Epidermal melanocyte (primary cell): ENCODE data around the gene GPN1.
"Not testable (repeated sequence)": the region's sequence is repeated elsewhere in the genome, so short reads cannot be mapped to it uniquely, and the experiment has no call there.

Source experiments
- DNase-seq: peaks from one replicate; pipeline ENCODE4 v3.0.0; 2011; ENCODE audit warnings: low spot score; ENCODE audit not compliant: insufficient read length

The GPN1 gene

DNA sequence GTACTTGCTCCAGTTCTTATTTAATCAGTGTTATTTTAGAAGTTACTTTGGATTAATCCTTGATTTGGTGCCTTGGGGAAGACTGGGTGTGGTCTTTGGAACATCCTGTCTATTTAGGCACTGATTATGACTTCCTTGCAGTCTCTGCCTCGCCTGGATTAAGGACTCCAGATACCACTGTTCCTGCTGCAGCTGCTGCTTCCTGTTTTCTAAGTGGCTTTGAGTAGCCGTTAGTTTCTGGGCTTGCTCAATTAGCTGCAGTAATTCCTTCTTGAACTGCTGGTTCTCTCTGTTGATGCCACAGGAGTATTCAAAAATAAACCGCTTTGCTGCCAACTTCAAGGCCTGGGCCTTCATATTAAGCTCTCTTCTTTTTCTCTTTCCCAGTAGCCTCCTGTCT lies 1.9 kb upstream of the GPN1 start:
- DNase-seq = not testable (repeated sequence)

DNA sequence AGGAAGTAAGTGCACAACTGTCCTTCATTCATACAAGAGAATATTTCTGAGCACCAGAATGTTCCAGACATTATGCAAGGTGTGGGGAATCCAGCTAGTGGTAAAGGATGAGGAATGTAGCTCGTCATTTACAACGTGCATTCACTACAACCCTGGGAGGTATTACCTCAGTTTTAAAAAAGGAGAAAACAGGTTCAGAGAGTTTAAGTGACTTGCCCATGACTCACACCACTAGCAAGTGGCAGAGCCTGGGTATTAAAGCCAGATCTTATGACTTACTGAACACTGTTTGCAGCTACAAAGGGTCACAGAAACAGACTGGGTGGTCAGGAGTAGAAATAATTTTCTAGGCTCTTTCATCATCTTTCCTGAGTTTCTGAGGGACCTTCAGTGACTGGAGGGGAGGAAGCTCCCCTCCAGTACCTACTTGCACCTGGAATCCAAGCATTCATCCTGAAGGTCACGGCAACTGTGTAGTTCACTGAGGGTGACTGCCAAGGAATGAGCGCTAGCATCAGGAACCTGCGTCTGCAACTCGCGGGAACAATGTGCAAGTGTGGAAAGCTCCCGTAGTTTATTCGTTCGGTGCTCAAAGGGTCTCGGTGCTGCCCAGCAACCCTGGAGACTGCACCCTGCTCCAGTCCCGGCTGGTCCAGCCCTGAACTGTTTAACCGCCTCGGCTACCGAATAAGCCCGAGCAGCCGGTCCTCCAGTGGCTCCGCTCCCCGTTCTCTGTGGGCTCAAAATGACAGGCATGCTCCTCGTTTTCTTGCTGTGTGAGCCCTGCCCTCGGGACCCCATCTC lies 685 bp upstream of the GPN1 start:
- DNase-seq = no peak

DNA sequence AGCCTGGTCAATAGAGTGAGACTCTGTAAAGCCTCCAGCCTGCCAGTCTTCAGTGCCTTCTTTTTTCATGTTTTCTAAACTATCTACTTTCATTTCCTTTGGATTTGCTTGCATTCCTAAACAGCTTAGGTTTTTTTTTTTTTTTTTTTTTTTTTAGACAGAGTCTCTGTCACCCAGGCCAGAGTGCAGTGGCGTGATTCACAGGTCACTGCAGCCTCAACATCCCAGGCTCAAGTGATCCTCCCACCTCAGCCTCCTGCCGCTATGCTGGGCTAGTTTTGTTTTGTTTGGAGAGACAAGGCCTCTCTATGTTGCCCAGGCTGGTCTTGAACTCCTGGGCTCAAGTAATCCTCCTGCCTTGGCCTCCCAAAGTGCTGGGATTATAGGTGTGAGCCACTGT lies 1.4 kb downstream of the GPN1 start:
- not testable (repeated sequence) for DNase-seq

DNA sequence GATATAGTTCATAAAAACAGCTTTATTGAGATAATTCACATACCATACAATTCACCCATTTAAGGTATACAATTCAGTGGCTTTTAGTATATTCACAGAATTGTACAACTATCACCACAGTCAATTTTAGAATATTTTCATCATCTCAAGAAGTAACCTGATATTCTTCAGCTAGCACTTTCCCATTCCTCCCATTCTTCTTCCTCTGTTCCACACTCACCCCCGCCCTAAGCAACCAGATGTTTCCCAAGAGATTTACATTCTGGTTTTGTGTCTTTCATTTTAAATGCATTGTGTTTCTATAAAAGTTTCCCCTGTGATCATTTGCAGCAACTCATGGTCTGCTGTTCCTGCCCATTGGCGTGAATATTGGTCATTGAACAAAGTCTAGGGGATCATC lies 5.4 kb downstream of the GPN1 start:
- DNase-seq = no peak

DNA sequence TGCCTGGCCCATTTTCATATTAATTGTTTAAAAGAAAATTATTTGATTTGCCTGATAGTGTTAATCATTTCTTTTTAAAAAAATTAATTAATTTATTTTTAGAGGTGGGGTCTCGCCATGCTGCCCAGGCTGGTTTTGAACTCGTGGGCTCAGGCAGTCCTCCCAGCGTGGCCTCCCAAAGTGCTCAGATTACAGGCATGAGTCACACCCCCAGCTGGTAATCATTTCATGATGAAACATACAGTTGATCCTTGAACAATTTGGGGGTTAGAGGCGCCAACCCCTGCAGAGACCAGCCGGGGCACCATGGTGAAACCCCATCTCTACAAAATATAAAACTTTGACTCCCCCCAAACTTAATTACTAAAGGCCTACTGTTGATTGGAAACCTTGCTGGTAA lies 7.9 kb downstream of the GPN1 start:
- no peak for DNase-seq

DNA sequence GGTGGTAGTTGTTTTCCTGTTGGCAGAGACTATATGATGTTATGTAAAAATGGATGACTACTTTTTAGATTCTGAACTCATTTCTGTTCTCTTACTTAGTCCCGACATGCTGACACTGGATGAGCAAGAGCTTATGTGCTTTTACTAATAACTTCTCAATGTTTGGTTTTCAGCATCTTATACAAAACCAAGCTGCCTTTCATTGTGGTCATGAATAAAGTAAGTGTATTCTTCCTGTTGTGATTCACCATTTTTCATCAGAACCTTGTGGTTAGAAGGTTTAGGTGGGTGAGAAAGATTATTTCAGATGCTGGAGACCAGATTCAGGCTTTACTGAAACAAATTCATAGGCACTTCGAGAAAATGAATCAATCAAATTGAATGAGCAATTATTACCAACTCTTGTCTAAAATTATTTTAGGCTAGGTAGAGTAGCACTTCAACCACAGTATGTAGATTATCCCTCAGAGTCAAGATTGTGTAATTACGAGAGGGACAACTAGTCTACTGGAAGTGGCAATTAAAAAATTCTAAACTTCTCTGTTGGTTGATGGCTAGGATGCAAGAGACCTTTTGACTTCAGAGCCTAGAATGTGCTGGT lies 9.3 kb downstream of the GPN1 start:
- DNase-seq = no peak

DNA sequence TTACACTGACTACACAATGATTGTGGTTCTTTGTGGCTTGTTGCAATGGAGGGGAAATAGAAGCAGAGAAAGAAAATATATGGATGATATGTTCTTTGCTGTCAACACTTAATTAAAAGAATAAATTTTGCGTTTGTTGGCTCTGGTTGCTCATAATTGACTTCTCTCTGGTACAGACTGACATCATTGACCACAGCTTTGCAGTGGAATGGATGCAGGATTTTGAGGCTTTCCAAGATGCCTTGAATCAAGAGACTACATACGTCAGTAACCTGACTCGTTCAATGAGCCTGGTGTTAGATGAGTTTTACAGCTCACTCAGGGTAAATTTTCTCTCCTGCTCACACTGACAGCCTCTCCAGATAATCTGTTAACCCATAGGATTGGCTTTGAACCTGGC lies 9.9 kb downstream of the GPN1 start:
- DNase-seq = no peak

DNA sequence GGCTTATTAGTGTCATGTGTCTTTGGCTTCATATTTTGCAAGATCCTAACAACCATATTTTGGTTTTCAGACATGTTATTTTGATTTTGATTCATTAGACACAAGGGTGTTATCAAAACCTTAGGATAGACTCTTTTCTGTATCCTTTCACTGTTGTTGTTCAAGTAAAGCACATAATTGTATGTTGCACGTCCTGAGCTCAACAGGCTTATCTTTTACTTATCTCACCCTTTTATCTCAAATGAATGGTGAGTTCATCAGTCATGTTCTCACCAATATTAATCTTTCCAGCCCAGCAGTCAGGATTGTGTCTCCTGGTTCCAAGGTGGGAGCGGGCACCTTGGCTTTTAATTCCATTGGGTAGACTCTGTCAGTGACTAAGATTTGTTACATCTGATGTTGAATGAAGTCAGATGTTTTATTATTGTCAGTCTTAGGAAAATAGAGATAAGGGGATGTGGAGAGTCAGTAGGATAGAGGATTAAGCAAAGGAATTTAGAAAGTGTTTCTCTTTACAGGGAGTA lies 11.9 kb downstream of the GPN1 start:
- DNase-seq = no peak

DNA sequence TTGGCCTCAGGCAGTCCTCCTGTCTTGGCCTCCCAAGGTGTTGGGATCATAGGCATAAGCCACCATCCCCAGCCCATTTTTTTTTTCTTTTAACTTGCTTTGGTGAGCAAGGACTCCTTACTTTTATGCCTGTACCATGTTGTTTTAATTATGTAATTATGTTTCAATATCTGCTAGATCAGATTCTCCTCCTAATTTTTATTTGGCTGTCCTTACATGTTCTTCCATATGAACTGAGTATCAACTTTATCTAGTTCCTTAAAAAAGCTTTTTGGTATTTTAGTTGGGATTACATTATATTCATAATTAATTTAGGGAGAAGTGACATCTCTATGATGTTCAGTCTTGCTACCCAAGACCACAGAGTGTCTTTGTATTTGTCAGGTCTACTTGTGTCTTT lies 16.3 kb downstream of the GPN1 start:
- DNase-seq = no peak

DNA sequence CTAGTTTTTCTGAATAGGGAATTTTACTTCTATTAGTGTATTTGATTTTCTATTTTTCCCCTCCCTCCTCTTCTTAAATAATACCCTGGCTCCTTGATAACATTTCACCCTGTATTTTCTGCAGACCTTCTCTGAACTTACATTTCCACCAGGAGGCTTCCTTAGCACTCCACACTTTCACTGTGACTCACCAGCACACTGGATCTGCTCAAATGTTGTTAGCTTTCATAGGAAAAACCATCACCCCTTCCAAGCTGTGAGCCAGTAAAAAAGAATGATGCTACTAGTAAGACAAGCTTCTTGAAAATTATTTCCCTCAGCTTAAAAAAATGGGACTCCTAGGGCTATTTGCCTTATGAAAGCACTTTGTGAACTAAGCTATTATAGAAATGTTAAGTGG lies 18.4 kb downstream of the GPN1 start:
- no peak for DNase-seq

DNA sequence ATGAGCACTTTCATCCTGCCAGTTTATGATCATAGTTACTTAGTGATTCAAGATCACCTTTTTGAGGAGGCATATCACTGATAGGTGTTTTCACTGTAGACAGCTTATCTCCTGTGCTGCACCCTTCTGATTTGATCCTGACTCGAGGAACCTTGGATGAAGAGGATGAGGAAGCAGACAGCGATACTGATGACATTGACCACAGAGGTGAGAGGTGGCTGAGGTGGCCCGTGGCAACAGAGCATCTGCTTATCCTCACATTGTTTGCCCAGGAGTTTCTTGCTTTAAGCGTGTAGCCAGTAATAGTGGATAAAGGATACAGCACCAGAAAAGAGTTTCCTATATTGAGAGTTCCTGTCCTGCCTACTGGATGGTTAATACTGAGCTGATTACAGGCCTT lies 18.9 kb downstream of the GPN1 start:
- DNase-seq = no peak

DNA sequence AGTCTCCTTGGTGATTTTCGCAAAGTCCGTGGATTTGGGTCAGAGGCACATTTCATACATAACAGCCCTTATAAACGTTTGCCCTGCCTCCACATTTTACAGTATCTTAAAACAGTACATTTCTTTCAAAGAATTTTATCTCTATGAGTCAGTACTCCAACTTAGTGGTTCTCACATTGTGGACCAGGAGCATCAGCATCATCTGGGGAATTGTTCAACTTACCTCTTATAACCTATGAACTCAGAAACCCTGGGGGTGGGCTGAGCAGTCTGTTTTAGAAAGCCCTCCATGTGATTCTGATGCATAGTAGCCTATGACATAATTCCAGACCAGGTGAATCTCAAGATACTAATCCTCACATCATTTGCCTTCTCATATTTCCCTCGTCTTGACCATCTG lies 22.2 kb downstream of the GPN1 start:
- no peak for DNase-seq

DNA sequence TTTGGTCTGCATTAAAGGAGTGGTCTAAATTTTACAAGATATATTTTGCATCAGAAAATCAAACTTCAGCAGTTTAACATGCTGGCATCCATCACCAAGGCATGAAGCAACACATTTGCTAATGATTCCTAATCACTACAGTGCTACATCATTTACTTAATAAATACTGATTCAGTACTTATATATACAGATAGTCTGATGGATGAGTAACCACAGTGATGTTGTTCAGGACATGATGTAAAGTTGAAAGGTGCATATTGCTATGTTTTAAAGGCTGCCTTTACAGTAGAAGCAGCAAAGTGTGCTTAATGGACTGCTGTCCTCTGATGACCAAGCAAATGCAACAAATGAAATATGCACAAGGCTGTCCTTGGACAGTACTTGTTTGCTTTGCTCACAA lies 23.5 kb downstream of the GPN1 start:
- no peak for DNase-seq

DNA sequence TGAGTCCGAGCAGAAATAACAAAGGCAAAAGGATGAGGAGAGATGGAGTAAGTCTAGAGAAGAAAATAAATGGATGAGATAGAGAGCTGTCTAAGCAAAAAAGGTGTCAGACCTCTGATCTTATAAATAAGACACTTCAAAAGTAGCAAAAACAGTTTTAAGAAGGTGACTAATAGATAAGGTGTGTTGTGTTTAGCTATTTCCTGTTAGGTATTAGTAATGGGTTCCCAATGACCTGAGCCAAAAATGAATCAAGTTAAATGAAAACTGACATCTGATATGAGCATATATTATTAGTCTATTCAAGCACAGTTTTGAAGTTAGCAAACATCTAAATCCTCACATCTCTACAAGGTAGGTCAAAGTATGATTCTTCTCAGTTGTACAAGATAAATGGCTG lies 23.9 kb downstream of the GPN1 start:
- no peak for DNase-seq

DNA sequence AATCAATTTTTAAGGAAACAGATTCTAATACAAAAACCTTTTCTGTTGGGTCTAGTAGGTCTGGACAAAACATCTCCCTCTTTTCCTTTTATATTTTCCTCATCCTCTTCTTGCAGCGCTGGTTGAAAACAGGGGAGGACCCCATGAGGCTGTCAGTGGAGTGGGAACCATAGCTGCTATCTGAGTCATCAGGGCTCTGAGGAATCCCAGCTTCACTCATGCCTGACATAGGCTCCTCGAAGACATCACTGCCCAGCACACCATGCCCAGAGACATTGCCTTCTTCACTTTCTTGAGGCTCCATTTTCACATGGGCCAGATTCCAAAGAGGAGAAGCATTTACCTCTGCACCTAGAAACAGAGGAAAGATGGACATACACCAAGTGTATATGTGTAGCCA lies 24.5 kb downstream of the GPN1 start:
- no peak for DNase-seq

DNA sequence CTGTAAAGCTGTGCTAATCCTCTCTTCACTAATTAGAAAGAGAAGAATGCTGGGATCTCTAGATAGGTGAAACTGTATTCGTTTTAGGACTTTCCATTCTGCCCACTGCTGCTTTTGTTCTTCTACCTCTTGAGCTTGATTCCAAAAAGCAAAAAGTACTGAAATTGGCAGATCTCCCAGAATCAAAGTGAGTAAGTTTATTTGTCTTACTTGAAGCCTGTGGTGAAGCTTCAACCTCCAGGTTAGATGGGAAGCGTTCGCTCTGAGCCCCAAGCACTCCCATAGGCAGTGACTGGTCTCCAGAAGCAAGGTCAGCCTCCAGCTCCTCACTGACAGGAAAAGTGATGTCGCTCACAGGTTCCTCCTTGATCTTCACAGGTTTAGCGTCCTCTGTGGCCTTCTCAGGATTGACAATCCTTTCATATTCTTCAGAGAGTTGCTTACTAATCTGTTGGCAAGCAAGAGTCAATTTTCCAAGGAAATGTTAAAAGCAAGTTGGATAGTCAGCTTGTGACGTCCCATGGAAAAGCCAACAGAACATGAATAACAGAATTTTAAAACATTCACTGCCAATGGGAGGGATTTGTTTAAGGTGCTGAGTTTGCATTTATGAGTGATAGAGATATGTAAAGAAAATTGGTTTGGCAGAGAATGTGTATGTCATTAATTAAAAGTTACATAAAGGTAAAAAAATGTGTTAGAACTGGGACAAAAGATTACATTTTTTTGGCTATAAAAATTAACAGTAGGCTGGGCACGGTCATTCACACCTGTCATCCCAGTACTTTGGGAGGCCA lies 26.5 kb downstream of the GPN1 start:
- DNase-seq = no peak

DNA sequence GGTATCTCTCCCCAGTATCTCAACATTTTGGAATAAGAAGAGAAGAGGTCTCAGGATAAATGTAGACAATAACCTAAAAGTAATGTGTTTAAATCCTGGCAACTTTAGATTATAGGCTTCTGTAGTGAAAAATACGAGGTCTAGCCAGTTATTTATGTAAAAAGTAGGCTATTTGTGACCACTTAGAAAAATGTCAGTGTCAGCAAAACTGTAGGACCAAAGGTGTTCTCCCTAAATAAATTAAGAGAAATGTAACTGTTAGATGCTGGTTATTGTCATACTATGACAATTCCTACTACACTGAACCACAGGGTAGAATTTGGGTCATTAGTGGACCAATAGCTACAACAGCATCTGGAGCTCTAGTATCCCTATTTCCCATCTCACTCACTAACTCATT lies 32.5 kb downstream of the GPN1 start:
- no peak for DNase-seq

DNA sequence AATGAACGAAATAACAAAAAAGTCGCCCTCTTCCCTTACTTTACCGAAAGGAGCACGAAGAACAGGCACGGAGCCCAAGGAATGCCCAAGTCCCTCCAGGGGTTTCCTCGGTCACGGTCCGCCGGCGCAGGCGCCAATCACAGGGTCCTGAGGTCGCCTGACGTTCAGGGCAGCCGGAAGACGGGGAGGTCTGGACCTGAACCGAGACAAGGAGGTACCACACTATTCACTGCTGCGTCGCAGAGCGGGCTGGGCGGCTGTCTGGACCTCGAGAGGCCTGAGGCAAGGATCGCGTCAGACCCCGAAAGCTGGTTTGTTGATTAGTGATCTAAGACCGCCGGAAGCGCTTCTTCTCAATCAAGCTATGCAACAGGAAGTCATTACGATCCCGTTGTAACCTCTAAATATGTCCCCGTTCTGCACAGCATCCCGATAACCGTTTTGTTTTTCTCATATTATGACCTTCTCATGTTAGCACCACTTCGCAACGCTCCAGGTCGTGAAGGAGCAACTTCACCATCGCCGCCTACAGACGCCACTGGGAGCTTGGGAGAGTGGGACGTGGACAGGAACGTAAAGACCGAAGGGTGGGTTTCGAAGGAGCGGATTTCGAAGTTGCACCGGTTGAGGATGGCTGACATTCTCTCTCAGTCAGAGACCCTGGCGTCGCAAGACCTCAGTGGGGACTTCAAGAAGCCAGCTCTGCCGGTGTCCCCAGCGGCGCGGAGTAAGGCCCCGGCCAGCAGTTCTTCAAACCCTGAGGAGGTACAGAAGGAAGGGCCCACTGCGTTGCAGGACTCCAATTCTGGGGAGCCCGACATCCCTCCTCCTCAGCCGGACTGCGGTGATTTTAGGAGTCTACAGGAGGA lies 34.7 kb downstream of the GPN1 start, which contains the start of the genes SLC4A1AP and SUPT7L:
Gene SLC4A1AP (plus strand): TSS at position 605 of the 869 bp plus-strand sequence. CDS start 26 bp downstream, at position 631.
Gene SUPT7L (minus strand): TSS at position 330 of the 869 bp plus-strand sequence. CDS start 1,422 bp downstream, outside the sequence.
- peak; percentile 81 for DNase-seq

DNA sequence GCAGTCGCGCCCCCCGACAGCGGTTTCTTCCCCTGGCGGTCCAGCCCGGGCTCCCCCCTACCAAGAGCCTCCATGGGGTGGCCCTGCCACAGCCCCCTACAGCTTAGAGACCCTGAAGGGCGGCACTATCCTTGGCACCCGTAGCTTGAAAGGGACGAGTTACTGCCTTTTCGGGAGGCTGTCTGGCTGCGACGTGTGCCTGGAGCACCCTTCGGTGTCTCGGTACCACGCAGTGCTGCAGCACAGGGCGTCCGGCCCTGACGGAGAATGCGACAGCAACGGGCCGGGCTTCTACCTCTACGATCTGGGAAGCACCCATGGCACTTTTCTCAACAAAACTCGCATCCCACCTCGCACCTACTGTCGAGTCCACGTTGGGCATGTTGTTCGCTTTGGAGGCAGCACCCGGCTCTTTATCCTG lies 35.3 kb downstream of the GPN1 start:
- no peak for DNase-seq

DNA sequence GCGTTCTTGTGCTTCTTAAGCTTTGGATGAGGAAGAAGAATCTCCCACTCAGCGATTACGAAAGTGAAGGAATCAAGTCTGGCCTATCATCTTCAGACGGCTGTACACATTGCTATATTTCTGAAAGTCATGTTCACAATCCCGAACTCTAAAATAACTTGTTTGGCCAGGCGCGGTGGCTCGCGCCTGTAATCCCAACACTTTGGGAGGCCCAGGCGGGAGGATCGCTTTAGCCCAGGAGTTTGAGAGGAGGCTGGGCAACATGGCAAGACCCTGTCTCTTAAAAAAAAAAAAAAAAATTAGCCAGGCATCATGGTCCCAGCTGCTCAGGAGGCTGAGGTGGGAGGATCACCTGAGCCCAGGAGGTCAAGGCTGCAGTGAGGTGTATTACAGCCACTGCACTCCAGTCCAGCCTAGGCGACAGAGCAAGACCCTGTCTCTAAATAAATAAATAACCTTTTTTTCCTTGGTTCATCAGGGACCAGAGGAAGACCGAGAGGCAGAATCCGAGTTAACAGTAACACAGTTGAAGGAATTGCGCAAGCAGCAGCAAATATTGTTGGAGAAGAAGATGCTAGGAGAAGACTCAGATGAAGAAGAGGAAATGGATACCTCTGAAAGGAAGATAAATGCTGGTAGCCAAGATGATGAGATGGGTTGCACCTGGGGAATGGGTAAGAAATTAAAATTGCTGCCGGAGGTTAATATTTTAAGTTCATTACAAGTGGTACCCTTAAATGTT lies 35.9 kb downstream of the GPN1 start:
- DNase-seq = no peak
